ENCODE data around the gene ATP5PB. TPM values are rescaled to one million over a fixed set of nuclear protein-coding genes. Genes with fewer than 3 reads are reported as not detected.

Gene ATP5PB
- 714 TPM for total RNA-seq
- long read RNA-seq, transcript ATP5PB-202 (7 exons, 3,156 nt), result major isoform, 712 of 754 reads
- long read RNA-seq, transcript ATP5PB-201 (6 exons, 1,040 nt), result minor isoform, 12 of 754 reads
- long read RNA-seq, partial matches to known transcripts, result 10 of 754 reads
- long read RNA-seq, other reads (novel, unspliced or antisense), result 20 of 754 reads

GRCh38 chr1:111448918-111449702 is at the start of gene ATP5PB, which contains the start of gene WDR77:
Gene ATP5PB, plus strand, starts transcription at chr1:111449464. Its CDS starts 78 bp downstream, at chr1:111449542.
Gene WDR77, minus strand, starts transcription at chr1:111449256. Its CDS starts 87 bp downstream, at chr1:111449169.
- intact Hi-C loops (cut with micrococcal nuclease), result no loop called here
- ATAC-seq, result peak; percentile 94

GRCh38 chr1:111399792-111400610 is 49.3 kb upstream of the ATP5PB start:
- DNase-seq (no peak), ATAC-seq (no peak)
- intact Hi-C loops (cut with micrococcal nuclease), result loop anchor here (5.0 kb wide), 1 partner anchor 178 kb away; no protein-coding TSS in a partner anchor

More at GRCh38 chr1:111448918-111449702, at the start of gene ATP5PB, which contains the start of gene WDR77:
- peak; percentile 92 for DNase-seq

GRCh38 chr1:111402083-111402482 is 47.2 kb upstream of the ATP5PB start:
- DNase-seq (no peak), ATAC-seq (no peak)
- intact Hi-C loops (cut with micrococcal nuclease), result loop anchor here (5.0 kb wide), 1 partner anchor 180 kb away; no protein-coding TSS in a partner anchor

- intact Hi-C loops (cut with micrococcal nuclease), result loop anchor here (5.0 kb wide), 1 partner anchor 182 kb away; no protein-coding TSS in a partner anchor
- ATAC-seq (no peak), DNase-seq (no peak)
Measured at GRCh38 chr1:111404588-111404987, 44.7 kb upstream of the ATP5PB start.

- no peak for DNase-seq
- intact Hi-C loops (cut with micrococcal nuclease), result no loop called here
Measured at GRCh38 chr1:111406321-111406768, 42.9 kb upstream of the ATP5PB start.

GRCh38 chr1:111407301-111407700 is 42.0 kb upstream of the ATP5PB start:
- no peak for DNase-seq
- ATAC-seq, result no peak
- intact Hi-C loops (cut with micrococcal nuclease), result no loop called here

More at GRCh38 chr1:111406321-111406768, 42.9 kb upstream of the ATP5PB start:
- peak; percentile 74 for ATAC-seq

GRCh38 chr1:111412839-111413238 is 36.4 kb upstream of the ATP5PB start:
- intact Hi-C loops (cut with micrococcal nuclease), result no loop called here
- DNase-seq, result no peak
- no peak for ATAC-seq

- ATAC-seq (no peak), DNase-seq (no peak)
- intact Hi-C loops (cut with micrococcal nuclease), result no loop called here
Measured at GRCh38 chr1:111414756-111415155, 34.5 kb upstream of the ATP5PB start.

- no peak for ATAC-seq
- no peak for DNase-seq
- intact Hi-C loops (cut with micrococcal nuclease), result no loop called here
Measured at GRCh38 chr1:111415461-111415860, 33.8 kb upstream of the ATP5PB start.

GRCh38 chr1:111417755-111418154 is 31.5 kb upstream of the ATP5PB start:
- ATAC-seq (no peak), DNase-seq (no peak)
- intact Hi-C loops (cut with micrococcal nuclease), result no loop called here

- intact Hi-C loops (cut with micrococcal nuclease), result no loop called here
- ATAC-seq, result no peak
- no peak for DNase-seq
Measured at GRCh38 chr1:111419037-111419436, 30.2 kb upstream of the ATP5PB start.

- intact Hi-C loops (cut with micrococcal nuclease), result no loop called here
Measured at GRCh38 chr1:111420377-111420776, 28.9 kb upstream of the ATP5PB start.

GRCh38 chr1:111422546-111423391 is 26.5 kb upstream of the ATP5PB start:
- no peak for ATAC-seq
- no peak for DNase-seq
- intact Hi-C loops (cut with micrococcal nuclease), result no loop called here

More at GRCh38 chr1:111420377-111420776, 28.9 kb upstream of the ATP5PB start:
- no peak for ATAC-seq
- DNase-seq, result no peak

GRCh38 chr1:111424281-111424680 is 25.0 kb upstream of the ATP5PB start:
- ATAC-seq, result no peak
- intact Hi-C loops (cut with micrococcal nuclease), result no loop called here

GRCh38 chr1:111436726-111437125 is 12.5 kb upstream of the ATP5PB start:
- DNase-seq (no peak), ATAC-seq (no peak)
- intact Hi-C loops (cut with micrococcal nuclease), result no loop called here

More at GRCh38 chr1:111424281-111424680, 25.0 kb upstream of the ATP5PB start:
- no peak for DNase-seq

GRCh38 chr1:111439461-111440351 is 9.6 kb upstream of the ATP5PB start:
- intact Hi-C loops (cut with micrococcal nuclease), result no loop called here
- DNase-seq (no peak), ATAC-seq (no peak)

GRCh38 chr1:111441573-111442192 is 7.6 kb upstream of the ATP5PB start:
- ATAC-seq (peak; percentile 23), DNase-seq (peak; percentile 40)
- intact Hi-C loops (cut with micrococcal nuclease), result no loop called here

All from left ventricle myocardium superior (tissue), 1 donor.